NCI-H748 (cell line): ENCODE measurements around the gene MDM1.

ENCODE experiments used
- DNase-seq: peaks from one replicate; lab custom pipeline; 2025; ENCODE audit not compliant: unreplicated experiment; lab: John Stamatoyannopoulos, UW

Gene MDM1

GRCh38 chr12:68331869-68332727 lies at the start of gene MDM1:
Gene MDM1, minus strand, starts transcription at chr12:68332362. Its CDS starts 117 bp downstream, at chr12:68332245.
- DNase-seq, result peak; percentile 99

GRCh38 chr12:68381476-68382219 lies 49.5 kb upstream of the MDM1 start:
- DNase-seq, result no peak

- DNase-seq, result peak; percentile 51
These were observed 46.9 kb upstream of the MDM1 start for GRCh38 chr12:68378872-68379606.

GRCh38 chr12:68377881-68378280 lies 45.7 kb upstream of the MDM1 start:
- no peak for DNase-seq

GRCh38 chr12:68376901-68377300 lies 44.7 kb upstream of the MDM1 start:
- no peak for DNase-seq

GRCh38 chr12:68375756-68376695 lies 43.9 kb upstream of the MDM1 start:
- no peak for DNase-seq

GRCh38 chr12:68374307-68374982 lies 42.3 kb upstream of the MDM1 start:
- no peak for DNase-seq

GRCh38 chr12:68370667-68371066 lies 38.5 kb upstream of the MDM1 start:
- DNase-seq, result no peak

- no peak for DNase-seq
These were observed 37.9 kb upstream of the MDM1 start for GRCh38 chr12:68370006-68370590.

GRCh38 chr12:68368327-68368726 lies 36.2 kb upstream of the MDM1 start:
- DNase-seq, result no peak

GRCh38 chr12:68367903-68368302 lies 35.7 kb upstream of the MDM1 start:
- peak; percentile 48 for DNase-seq

- no peak for DNase-seq
These were observed 35.0 kb upstream of the MDM1 start for GRCh38 chr12:68367116-68367515.

GRCh38 chr12:68364893-68365725 lies 32.9 kb upstream of the MDM1 start:
- peak; percentile 47 for DNase-seq

- no peak for DNase-seq
These were observed 32.2 kb upstream of the MDM1 start for GRCh38 chr12:68364328-68364727.

- no peak for DNase-seq
These were observed 29.8 kb upstream of the MDM1 start for GRCh38 chr12:68361953-68362352.

GRCh38 chr12:68359674-68360073 lies 27.5 kb upstream of the MDM1 start:
- no peak for DNase-seq

- peak; percentile 66 for DNase-seq
These were observed 26.6 kb upstream of the MDM1 start for GRCh38 chr12:68358532-68359485.
